Fibroblast of gingiva (primary cell): ENCODE measurements around the gene PRSS3.
"Not testable (repeated sequence)": the region's sequence is repeated elsewhere in the genome, so short reads cannot be mapped to it uniquely, and the experiment has no call there.

Experiments used
- DNase-seq: peaks from one replicate; pipeline ENCODE4 v3.0.0-alpha.2; 2011; ENCODE audit warnings: low read depth

Gene PRSS3

GRCh38 chr9:33817327-33818166, 22.2 kb downstream of the PRSS3 start:
- DNase-seq = peak; percentile 62

DNA sequence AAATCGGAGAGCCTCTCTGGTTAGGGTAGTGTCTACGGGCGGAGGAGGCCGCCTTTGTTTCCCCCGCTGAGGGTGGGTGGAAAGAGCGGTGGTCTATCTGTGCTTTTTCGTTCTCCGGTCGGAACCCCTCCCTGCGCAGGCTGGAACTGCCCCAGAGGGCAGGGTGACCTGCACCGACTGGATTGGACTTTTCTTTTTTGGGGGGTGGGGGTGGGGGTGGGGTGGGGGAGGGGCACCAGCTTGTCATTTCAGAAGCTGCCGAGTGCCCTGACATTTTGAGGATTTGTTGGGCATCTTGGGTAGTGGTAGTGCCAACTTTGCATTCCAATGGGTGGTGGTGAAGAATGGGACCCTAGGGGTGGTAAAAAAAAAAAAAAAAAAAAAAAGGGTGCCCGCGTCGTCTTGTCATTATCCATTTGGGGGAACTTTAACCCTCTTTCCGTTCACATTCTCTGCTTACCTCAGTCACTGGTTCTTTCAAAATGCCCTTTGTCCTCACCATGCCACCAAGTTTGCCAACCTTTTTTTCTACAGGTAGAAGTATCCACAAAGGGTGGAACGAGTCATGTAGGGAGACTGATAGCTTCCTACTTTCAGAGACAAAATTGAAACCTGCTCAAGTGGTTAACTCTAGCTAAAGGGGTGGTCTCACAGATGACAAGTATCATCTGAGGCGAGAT, 22.9 kb downstream of the PRSS3 start:
- DNase-seq = no peak

DNA sequence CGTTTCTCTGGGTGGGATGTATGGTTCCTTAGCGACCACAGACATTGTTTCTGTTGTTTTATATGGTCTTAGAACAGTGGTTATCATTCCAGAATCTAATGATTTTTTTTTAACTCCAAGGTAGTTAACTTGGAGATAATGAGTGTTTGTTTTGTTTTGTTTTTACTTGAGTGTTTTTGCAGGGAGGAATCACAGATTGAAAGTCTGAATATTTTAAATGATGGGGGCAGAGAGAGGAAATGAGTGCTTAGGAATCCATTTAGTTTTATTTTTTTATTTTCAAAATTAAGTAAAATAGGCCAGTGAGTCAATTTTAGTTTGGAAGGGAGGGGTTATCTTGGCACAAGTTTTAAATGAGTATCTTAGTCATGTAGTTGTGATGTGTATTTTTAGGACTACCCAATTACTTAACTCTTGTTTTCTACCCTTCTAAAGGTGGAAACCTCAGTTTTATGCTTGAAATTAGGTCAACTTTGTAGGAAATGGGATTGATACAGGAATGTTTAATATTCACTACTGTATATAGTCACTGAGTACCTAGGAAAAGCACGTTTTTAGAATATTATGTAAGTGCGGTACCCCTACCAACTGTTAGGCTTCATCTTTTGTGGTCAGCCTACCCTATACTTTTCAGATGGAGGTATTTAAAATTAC, 23.6 kb downstream of the PRSS3 start:
- DNase-seq = peak; percentile 20

- no peak for DNase-seq
Observed at GRCh38 chr9:33820231-33820745, 24.9 kb downstream of the PRSS3 start.

GRCh38 chr9:33823801-33824200, 28.4 kb downstream of the PRSS3 start:
- no peak for DNase-seq

DNA sequence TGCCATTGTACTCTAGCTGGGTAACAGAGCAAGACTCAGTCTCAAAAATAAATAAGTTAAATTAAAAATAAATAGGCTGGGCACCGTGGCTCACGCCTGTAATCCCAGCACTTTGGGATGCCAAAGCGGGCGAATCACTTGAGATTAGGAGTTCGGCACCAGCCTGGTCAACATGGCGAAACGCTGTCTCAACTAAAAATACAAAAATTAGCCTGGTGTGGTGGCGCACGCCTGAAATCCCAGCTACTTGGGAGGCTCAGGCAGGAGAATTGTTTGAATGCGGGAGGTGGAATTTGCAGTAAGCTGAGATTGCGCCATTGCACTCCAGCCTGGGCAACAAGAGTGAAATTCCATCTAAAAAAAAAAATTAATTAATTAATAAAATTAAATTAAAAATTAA, 31.9 kb downstream of the PRSS3 start:
- not testable (repeated sequence) for DNase-seq

DNA sequence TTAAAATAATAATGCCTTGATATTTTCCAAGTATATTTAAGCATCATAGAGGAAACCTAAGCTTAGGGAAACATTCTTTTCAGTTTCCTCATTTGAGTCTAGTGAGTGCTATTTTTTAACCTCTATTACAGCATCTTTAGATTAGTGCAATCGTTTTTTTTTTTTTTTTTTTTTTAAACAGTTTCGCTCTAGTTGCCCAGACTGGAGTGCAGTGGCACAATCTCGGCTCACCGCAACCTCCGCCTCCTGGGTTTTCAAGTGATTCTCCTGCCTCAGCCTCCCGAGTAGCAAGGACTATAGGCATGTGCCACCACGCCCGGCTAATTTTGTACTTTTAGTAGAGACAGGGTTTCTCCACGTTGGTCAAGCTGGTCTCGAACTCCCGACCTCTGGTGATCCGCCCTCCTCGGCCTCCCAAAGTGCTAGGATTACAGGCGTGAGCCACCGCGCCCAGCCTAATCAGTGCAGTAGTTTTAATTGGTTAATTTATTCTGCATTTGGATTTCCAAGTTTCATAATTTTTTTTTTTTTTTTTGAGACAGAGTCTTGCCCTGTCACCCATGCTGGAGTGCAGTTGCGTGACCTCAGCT, 34.4 kb downstream of the PRSS3 start:
- not testable (repeated sequence) for DNase-seq

GRCh38 chr9:33835625-33836260, 40.4 kb downstream of the PRSS3 start:
- no peak for DNase-seq

GRCh38 chr9:33836261-33836660, 40.9 kb downstream of the PRSS3 start:
- peak; percentile 94 for DNase-seq

- no peak for DNase-seq
Observed at GRCh38 chr9:33837138-33837537, 41.8 kb downstream of the PRSS3 start.

DNA sequence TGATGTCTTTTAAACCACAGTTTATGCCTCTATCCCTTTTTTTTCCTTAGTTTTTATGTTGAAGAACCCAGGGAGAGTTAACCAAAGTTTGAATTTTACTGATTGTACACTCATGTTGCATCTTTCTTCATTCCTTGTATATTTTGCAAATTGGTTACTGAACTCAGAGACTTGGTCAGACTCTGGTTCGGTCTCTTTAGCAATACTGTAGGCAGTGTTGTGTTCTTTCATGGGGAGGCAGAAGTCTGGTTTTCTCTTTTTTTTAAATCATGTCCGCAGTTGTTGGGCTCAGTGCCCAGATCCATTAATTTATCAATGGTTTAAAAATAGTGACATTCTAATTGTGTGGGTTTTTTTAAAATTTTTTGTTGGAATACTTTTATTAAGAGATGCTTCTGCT, 45.0 kb downstream of the PRSS3 start:
- DNase-seq = no peak

DNA sequence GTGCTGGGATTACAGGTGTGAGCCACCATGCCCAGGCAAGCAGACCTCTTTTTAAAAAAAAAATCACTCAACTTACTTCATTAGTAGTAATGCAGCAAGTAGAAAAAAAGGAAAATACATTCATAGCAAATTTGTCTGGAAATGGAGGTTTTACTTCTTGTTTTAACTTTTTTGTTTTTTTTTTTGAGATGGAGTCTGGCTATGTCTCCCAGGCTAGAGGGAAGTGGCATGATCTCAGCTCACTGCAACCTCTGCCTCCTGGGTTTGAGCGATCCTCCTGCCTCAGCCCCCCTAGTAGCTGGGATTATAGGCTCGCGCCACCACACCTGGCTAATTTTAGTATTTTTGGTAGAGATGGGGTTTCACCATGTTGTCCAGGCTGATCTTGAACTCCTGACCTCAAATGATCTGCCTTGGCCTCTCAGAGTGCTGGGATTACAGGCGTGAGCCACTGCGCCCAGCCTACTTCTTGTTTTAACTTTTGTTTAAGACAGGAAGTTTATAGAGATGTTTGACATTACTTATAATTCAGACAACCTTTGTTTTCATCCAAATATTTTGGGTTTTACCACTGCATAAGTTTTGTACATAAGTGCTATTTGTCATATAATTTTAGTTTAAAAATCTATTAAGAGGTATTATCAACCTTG, 48.1 kb downstream of the PRSS3 start:
- DNase-seq = no peak

DNA sequence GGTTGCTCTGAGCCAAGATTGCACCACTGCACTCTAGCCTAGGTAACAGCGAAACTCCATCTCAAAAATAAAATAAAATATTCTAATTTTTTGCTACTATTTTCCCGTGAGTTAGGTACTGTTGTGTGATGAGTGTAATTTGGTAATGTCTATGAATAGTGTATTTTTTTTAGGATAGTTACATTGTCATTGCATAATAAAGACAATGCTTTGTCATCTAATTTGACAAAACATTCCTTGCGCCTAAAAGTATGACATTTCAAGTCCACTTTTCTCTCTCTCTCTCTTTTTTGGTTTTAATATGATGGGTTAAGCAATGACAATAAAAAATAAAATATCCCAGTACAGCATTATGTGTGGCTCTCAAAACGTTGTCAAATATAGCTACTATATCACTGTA, 50.9 kb downstream of the PRSS3 start:
- no peak for DNase-seq

DNA sequence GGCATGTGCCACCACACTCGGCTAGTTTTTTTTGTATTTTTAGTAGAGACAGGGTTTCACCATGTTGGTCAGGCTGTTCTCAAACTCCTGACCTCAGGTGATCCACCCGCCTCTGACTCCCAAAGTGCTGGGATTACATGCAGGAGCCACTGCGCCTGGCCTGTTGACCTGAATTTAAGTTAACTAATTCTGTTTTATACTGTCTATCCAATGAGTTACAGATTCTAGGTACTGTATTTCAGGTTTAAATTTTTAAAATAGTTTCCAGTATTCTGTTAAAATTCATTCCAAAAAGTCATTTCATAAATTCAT, 52.5 kb downstream of the PRSS3 start:
- not testable (repeated sequence) for DNase-seq
